Karpas-422 (cell line): Measurements from ENCODE around the gene GYPB. TPM values are rescaled to one million over a fixed set of nuclear protein-coding genes. Genes with fewer than 3 reads are reported as not detected.
"Not testable (repeated sequence)": the region's sequence is repeated elsewhere in the genome, so short reads cannot be mapped to it uniquely, and the experiment has no call there.

Source experiments
- DNase-seq: peaks from one replicate; pipeline ENCODE4 v3.0.0-alpha.2; 2015
- H2AFZ ChIP-seq: fragments of 200-600 bp; sonication (generic); 2 replicates; pipeline ENCODE4 v1.6.1; 2014; ENCODE audit warnings: antibody characterized with exemption, low read length, mixed read lengths
- H3K27ac ChIP-seq: fragments of 200-600 bp; sonication (generic); 2 replicates; pipeline ENCODE4 v1.5.1; 2014; ENCODE audit warnings: mild to moderate bottlenecking, low read length, moderate library complexity
- H3K27me3 ChIP-seq: fragments of 200-600 bp; sonication (generic); 2 replicates; pipeline ENCODE4 v1.6.1; 2014; ENCODE audit warnings: low read length, mixed read lengths
- H3K36me3 ChIP-seq: fragments of 200-600 bp; sonication (generic); 2 replicates; pipeline ENCODE4 v1.6.1; 2014; ENCODE audit warnings: low read length, mixed read lengths; ENCODE audit not compliant: insufficient read depth
- H3K4me1 ChIP-seq: fragments of 200-600 bp; sonication (generic); 2 replicates; pipeline ENCODE4 v1.6.1; 2014; ENCODE audit warnings: mild to moderate bottlenecking, low read length, mixed read lengths
- H3K4me2 ChIP-seq: fragments of 200-600 bp; sonication (generic); 2 replicates; pipeline ENCODE4 v1.6.1; 2014; ENCODE audit warnings: low read length, low read depth, mild to moderate bottlenecking; ENCODE audit not compliant: poor library complexity, severe bottlenecking
- H3K4me3 ChIP-seq: fragments of 200-600 bp; sonication (generic); 2 replicates; pipeline ENCODE4 v1.5.1; 2014; ENCODE audit warnings: mild to moderate bottlenecking, antibody characterized with exemption, low read length, mixed read lengths
- H3K79me2 ChIP-seq: fragments of 200-600 bp; sonication (generic); 2 replicates; pipeline ENCODE4 v1.6.1; 2014; ENCODE audit warnings: mild to moderate bottlenecking, low read length, mixed read lengths
- H3K9ac ChIP-seq: fragments of 200-600 bp; sonication (generic); 2 replicates; pipeline ENCODE4 v1.6.0; 2014; ENCODE audit warnings: low read length
- H3K9me2 ChIP-seq: fragments of 200-600 bp; sonication (generic), shearing (Covaris generic); replicated peaks from 2 replicates; pipeline ENCODE4 v1.6.0; 2014; ENCODE audit warnings: mild to moderate bottlenecking, low read length, moderate library complexity; ENCODE audit not compliant: insufficient read depth
- H3K9me3 ChIP-seq: fragments of 300-700, 200-600 bp; sonication (generic); 2 replicates; pipeline ENCODE4 v1.6.1; 2014; ENCODE audit warnings: low read length, mixed read lengths
- H4K20me1 ChIP-seq: fragments of 200-600 bp; sonication (generic); 2 replicates; pipeline ENCODE4 v1.6.1; 2014; ENCODE audit warnings: mild to moderate bottlenecking, antibody characterized with exemption, low read length, low read depth; ENCODE audit not compliant: insufficient read depth
- total RNA-seq: library from RNA; depleted of rRNA; stranded (reverse); fragments of >200 nt; shearing (Covaris generic); gene quantifications from 2 replicates; pipeline ENCODE4 v1.2.3, GENCODE V29; 2014; ENCODE audit warnings: low replicate concordance; rRNA removed

The GYPB gene
- total RNA-seq, 1 experiment from 2014 or later = not detected

GRCh38 chr4:143947493-143947892 is 71.7 kb downstream of the GYPB start:
- not testable (repeated sequence) for H3K9me2 ChIP-seq, H3K27me3 ChIP-seq, H3K79me2 ChIP-seq, H3K4me1 ChIP-seq, H3K4me3 ChIP-seq, H3K9ac ChIP-seq, H3K27ac ChIP-seq, H2AFZ ChIP-seq, H4K20me1 ChIP-seq, H3K4me2 ChIP-seq, DNase-seq, H3K36me3 ChIP-seq, H3K9me3 ChIP-seq

Other genes starting within 250 kb of the GYPB start
- gene GYPE, start 113.8 kb downstream of the GYPB start, total RNA-seq = 1.9 and 4.0 TPM in 2 replicates
- not detected in 2 replicates for gene GYPA, start 121.3 kb upstream of the GYPB start, total RNA-seq